Adrenal gland (tissue), 12 donors: Measurements from ENCODE around the gene IMPDH2. TPM values are rescaled to one million over a fixed set of nuclear protein-coding genes. Genes with fewer than 3 reads are reported as not detected.

ENCODE experiments used
- DNase-seq, 7 donors: peaks; one replicate each; pipeline ENCODE4 v3.0.0-alpha.2; 2019 to 2020
- H3K27ac ChIP-seq, 5 donors: fragments of 200-600 bp; sonication (generic) in 4 of 5; 1 replicate in 3 of 5; 2 replicates in 2 of 5; pipeline versions ENCODE4 v1.5.1 to v1.8.0; 2016 to 2020; ENCODE audit warnings: mild to moderate bottlenecking in 1 of 5
- H3K27me3 ChIP-seq: fragments of 200-600 bp; 2 replicates; pipeline ENCODE4 v1.8.0; 2021
- H3K36me3 ChIP-seq, 2 donors: fragments of 200-600 bp; replicated peaks in 1 of 2; 1 replicate in 1 of 2; 2 replicates in 1 of 2; pipeline versions ENCODE4 v1.5.1 to v1.8.0; 2018 to 2022
- H3K4me1 ChIP-seq, 2 donors: fragments of 200-600 bp; replicated peaks in 1 of 2; 1 replicate in 1 of 2; 2 replicates in 1 of 2; pipeline versions ENCODE4 v1.5.1 to v1.8.0; 2018 to 2021
- H3K4me3 ChIP-seq, 4 donors: fragments of 200-600 bp; sonication (generic) in 3 of 4; one replicate each; pipeline ENCODE4 v1.5.1; 2016 to 2018
- H3K9me3 ChIP-seq, 3 donors: fragments of 200-600 bp; sonication (generic) in 1 of 3; replicated peaks in 1 of 3; 1 replicate in 2 of 3; 2 replicates in 1 of 3; pipeline versions ENCODE4 v1.5.1 to v1.8.0; 2016 to 2021
- POLR2A ChIP-seq, 2 donors: fragments of 450-650 bp; IDR thresholded peaks; one replicate each; pipeline ENCODE4 v1.6.1; 2017; ENCODE audit warnings: antibody characterized with exemption in 2 of 2, mild to moderate bottlenecking in 2 of 2, moderate library complexity in 1 of 2
- WGBS, 4 donors: extraction: QIAGEN DNeasy Blood & Tissue Kit in 2 of 4; methylation state at CpG; one replicate each; pipeline versions ENCODE4 v1.1.5 to v1.1.7; 2013 to 2017; 5-methylcytosine and 5-hydroxymethylcytosine counted together
- intact Hi-C, 2 donors: fragments of 100-400 bp; cut with DNase I; formaldehyde crosslinking; loops; one replicate each; pipeline versions ENCODE4 v1.14.1 to v1.15.0; 2022 to 2023
- polyA plus RNA-seq, 3 donors: library from polyadenylated mRNA; stranded (reverse); fragments of 200-250 nt in 2 of 3; fragments of 350-450 nt in 1 of 3; fragmentation: Illumina TruSeq in 1 of 3; extraction: RNeasy Lipid Tissue Mini Kit (QIAGEN cat#74804) in 1 of 3; gene quantifications; one replicate each; pipeline ENCODE4 v1.2.3, GENCODE V29; 2013 to 2014
- total RNA-seq, 9 donors: library from RNA; depleted of rRNA in 4 of 9; stranded (reverse); fragments of >200 nt in 4 of 9; fragments of 120-200 nt in 1 of 9; fragmentation: NEBNext Ultra II Directional in 1 of 9; extraction: Animal tissue kit (Norgen Biotek cat#: 25700) in 1 of 9; gene quantifications; one replicate each; pipeline versions ENCODE4 v1.1.0 to v1.2.4, GENCODE V29; 2013 to 2023
- TF ChIP-seq, protein P1 (sequence below), 6 experiments: fragments of 450-650 bp in 4 of 6; fragments of 200-600 bp in 2 of 6; sonication (generic) in 1 of 6; IDR thresholded peaks; 1 replicate in 5 of 6; 2 replicates in 1 of 6; pipeline versions ENCODE4 v1.5.1 to v1.8.0; 2016 to 2021; ENCODE audit warnings: antibody characterized with exemption in 6 of 6, mild to moderate bottlenecking in 2 of 6, moderate library complexity in 1 of 6
- donor health status: healthy with polysubstance abuse.
- donor health status: Bipolar disorder and iron deficiency.
- donor health status: DM: yes; HTN: yes; CAD: no.
- donor health status: DM: no; HTN: no; CAD: no.
- donor health status: DM: no; HTN: no; CAD: no.
- donor health status: DM: yes; HTN: yes; CAD: no.

Gene IMPDH2
- total and polyA plus RNA-seq, 12 donors: 113 to 225 (median 141) TPM

GRCh38 chr3:48997714-48998637 is 31.2 kb downstream of the IMPDH2 start:
- H3K27me3 ChIP-seq: no peaks in the 10 kb centered on the region
- peaks cover 0 to 11% of the 10 kb centered on the region in 2 donors for H3K36me3 ChIP-seq
- WGBS, 4 donors: 79 to 86% (median 84%) methylated on average over 17 to 20 of the region's 20 CpGs
- DNase-seq: peak in 2 of 7 donors; percentile 38 to 91
- no peaks in the 10 kb centered on the region for H3K9me3 ChIP-seq
- TF ChIP-seq, protein P1, sequence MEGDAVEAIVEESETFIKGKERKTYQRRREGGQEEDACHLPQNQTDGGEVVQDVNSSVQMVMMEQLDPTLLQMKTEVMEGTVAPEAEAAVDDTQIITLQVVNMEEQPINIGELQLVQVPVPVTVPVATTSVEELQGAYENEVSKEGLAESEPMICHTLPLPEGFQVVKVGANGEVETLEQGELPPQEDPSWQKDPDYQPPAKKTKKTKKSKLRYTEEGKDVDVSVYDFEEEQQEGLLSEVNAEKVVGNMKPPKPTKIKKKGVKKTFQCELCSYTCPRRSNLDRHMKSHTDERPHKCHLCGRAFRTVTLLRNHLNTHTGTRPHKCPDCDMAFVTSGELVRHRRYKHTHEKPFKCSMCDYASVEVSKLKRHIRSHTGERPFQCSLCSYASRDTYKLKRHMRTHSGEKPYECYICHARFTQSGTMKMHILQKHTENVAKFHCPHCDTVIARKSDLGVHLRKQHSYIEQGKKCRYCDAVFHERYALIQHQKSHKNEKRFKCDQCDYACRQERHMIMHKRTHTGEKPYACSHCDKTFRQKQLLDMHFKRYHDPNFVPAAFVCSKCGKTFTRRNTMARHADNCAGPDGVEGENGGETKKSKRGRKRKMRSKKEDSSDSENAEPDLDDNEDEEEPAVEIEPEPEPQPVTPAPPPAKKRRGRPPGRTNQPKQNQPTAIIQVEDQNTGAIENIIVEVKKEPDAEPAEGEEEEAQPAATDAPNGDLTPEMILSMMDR (IDR thresholded peaks at IDR 0.05): no peak
- TF ChIP-seq POLR2A (IDR thresholded peaks at IDR 0.05): no peak
- no peak overlapping the region for H3K4me3 ChIP-seq
- peak overlapping the region in 1 of 5 donors; percentile 52 for H3K27ac ChIP-seq
- intact Hi-C loops: no loop called here
- H3K4me1 ChIP-seq: no peaks in the 10 kb centered on the region

DNA sequence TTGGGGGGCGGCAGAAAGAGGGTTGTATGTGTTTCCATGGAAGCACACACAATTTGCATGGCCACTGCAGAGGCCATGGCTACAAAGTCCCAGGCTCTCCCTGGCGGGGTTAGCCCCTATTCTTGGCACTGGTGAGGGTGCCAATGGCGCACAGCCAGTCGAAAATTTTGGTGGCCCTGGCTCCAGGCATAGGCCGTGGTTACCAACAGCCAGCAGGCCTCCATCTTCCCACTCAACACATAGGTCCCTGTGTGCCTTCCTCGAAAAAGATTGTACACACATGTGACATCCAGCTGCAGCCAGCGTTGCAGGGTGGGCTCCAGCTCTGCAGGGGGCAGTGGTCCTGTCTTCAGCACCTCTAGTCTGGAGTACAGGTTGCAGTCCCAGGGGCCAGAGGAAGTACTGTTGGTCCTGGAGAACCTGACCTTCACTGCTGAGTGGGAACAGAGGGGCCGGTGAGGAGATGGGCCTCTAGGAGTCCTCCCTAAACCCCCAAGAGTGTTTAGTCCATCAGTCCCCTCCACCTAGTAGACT is 32.0 kb downstream of the IMPDH2 start:
- DNase-seq: no peak
- TF ChIP-seq POLR2A (IDR thresholded peaks at IDR 0.05): no peak
- TF ChIP-seq, protein P1 (IDR thresholded peaks at IDR 0.05): no peak
- 66 to 89% (median 88%) methylated on average over 3 to 8 of the region's 8 CpGs for WGBS, 4 donors
- intact Hi-C loops: no loop called here
- Histone ChIP-seq H3K9me3 (no peaks in the 10 kb centered on the region), H3K27me3 (no peaks in the 10 kb centered on the region), H3K27ac (peak overlapping the region in 1 of 5 donors; percentile 17), H3K4me3 (no peak overlapping the region), H3K4me1 (no peaks in the 10 kb centered on the region), H3K36me3 (peaks cover 0 to 11% of the 10 kb centered on the region in 2 donors)

GRCh38 chr3:48996640-48997039 is 32.6 kb downstream of the IMPDH2 start:
- no peak for DNase-seq
- no peaks in the 10 kb centered on the region for H3K9me3 ChIP-seq
- H3K36me3 ChIP-seq: peaks cover 0 to 11% of the 10 kb centered on the region in 2 donors
- no peak overlapping the region for H3K4me3 ChIP-seq
- 84 to 95% (median 89%) methylated on average over 7 to 8 of the region's 8 CpGs for WGBS, 4 donors
- no peaks in the 10 kb centered on the region for H3K27me3 ChIP-seq
- peaks cover 0 to 5% of the 10 kb centered on the region in 2 donors for H3K4me1 ChIP-seq
- intact Hi-C loops: no loop called here
- TF ChIP-seq, protein P1 (IDR thresholded peaks at IDR 0.05): no peak
- TF ChIP-seq POLR2A (IDR thresholded peaks at IDR 0.05): no peak
- H3K27ac ChIP-seq: peak overlapping the region in 1 of 5 donors; percentile 17

DNA sequence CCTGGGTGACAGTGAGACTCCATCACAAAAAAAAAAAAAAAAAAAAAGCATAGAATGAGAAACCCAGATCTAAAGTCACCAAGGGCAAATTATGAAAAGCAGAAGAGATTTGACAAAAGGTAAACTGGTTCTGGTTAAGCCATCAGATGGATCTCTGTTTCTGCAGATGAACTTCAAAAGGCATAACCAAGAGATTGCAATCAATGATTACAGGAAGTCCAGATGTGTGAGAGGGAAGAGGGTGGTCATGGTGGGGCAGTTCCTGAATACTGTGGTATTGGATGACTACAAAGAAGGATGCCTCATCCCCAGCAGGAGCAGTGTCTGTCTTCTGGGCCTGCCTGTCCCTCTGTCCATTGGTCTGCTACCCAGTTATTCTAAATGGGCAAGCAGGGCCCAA is 35.4 kb downstream of the IMPDH2 start:
- no peaks in the 10 kb centered on the region for H3K27me3 ChIP-seq
- no peak overlapping the region for H3K4me3 ChIP-seq
- TF ChIP-seq, protein P1 (IDR thresholded peaks at IDR 0.05): no peak
- no peak for TF ChIP-seq POLR2A (IDR thresholded peaks at IDR 0.05)
- H3K9me3 ChIP-seq: no peaks in the 10 kb centered on the region
- DNase-seq: no peak
- peaks cover 0 to 11% of the 10 kb centered on the region in 2 donors for H3K36me3 ChIP-seq
- intact Hi-C loops: no loop called here
- H3K4me1 ChIP-seq: peaks cover 14 to 21% of the 10 kb centered on the region in 2 donors
- no peak overlapping the region for H3K27ac ChIP-seq
